ENCODE measurements around the gene IFNB1.

IFNB1 gene

DNA sequence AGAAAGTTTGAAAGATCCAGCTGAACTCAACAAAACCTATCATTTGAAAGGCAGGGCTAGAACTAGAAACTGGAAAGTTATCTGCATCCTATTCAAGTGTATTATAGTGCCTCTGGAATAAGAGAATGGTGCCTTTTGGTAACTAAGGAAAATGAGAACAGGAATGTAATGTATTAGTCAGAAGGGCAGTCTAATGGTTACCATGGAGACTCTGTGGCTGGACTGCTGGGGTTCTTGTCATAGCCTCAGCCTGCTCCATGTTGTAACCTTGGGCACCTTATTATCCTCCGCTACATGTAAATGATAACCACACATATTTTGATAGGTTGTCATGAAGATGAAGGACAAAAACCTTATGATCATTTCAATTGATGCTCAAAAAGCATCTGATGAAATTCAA is 24.6 kb upstream of the IFNB1 start:
- DNase-seq (ENCODE audit: low spot score) = no peak
- TF ChIP-seq, protein P1, sequence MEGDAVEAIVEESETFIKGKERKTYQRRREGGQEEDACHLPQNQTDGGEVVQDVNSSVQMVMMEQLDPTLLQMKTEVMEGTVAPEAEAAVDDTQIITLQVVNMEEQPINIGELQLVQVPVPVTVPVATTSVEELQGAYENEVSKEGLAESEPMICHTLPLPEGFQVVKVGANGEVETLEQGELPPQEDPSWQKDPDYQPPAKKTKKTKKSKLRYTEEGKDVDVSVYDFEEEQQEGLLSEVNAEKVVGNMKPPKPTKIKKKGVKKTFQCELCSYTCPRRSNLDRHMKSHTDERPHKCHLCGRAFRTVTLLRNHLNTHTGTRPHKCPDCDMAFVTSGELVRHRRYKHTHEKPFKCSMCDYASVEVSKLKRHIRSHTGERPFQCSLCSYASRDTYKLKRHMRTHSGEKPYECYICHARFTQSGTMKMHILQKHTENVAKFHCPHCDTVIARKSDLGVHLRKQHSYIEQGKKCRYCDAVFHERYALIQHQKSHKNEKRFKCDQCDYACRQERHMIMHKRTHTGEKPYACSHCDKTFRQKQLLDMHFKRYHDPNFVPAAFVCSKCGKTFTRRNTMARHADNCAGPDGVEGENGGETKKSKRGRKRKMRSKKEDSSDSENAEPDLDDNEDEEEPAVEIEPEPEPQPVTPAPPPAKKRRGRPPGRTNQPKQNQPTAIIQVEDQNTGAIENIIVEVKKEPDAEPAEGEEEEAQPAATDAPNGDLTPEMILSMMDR (IDR thresholded peaks at IDR 0.05; ENCODE audit: extremely low read depth, missing control alignments) = no peak

DNA sequence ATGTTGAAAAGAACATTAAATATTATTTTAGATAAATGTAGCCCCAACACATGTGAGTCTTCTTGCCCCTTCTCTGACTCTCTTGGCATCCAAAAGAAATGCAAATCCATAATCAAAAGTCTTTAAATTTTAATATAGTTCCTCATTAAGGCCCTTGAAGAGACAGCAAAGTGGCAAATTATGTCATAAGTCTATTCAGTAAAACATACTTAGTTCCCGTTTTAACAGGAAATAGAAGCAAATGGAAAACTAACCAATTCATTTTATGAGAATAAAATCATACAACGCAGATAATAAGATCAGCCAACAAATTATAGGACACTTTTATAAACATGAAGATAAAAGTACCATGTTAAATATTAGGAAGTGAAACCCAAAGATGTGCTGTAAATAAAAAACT is 20.1 kb upstream of the IFNB1 start:
- TF ChIP-seq, protein P1 (IDR thresholded peaks at IDR 0.05; ENCODE audit: extremely low read depth, missing control alignments) = no peak
- no peak for DNase-seq (ENCODE audit: low spot score)

DNA sequence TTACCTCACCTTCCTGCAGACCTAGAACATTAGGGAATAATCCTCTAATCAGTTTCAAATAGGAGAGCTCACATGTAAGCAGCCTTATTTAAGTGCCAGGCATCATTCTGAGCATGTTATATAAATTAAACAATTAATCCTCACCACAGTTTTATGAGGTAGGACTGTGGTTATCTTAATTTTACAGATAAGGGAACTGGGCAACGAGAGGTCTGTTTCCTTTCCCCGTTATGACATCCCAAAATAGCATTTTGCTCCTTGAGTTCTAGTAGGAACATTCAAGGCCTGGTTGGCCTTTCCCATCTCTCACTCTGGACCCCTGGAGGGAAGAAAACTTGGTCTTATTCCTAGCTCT is 19.1 kb upstream of the IFNB1 start:
- no peak for DNase-seq (ENCODE audit: low spot score)
- TF ChIP-seq, protein P1 (IDR thresholded peaks at IDR 0.05; ENCODE audit: extremely low read depth, missing control alignments) = no peak

DNA sequence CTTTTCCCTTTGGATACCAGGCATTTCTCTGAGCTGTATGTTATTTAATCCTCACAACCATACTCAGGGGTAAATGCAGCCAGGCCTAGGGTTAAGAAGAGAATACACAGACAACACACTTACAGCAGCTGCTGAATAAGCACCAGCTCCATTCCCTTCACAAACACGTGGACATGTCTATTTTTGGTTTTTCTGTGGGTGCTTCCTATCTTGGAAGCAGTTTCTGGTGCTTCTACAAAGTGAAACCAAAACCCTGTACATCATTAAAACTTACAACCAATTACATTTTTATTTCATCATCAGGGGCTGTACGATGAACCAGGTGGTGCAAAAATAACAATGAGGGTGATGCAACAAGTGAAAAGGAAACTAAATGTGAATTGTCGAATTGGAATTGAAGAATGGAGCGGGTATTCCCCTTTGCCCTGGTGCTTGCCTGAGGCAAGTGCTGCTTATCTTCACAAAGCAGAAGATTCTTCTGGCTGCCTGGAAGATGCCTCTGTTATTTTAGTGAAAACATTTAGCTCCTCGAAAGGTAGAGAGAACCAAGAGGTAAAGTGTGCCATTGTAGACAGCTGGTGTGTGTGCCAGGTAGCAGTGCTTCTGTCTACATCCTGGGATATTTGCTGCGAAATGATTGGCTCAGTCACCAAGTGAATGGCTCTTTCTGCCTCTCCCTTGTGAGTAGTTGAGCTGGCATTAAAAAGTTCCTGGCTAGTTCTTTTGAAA is 18.6 kb upstream of the IFNB1 start:
- DNase-seq (ENCODE audit: low spot score) = peak; percentile 47
- TF ChIP-seq, protein P1 (IDR thresholded peaks at IDR 0.05; ENCODE audit: extremely low read depth, missing control alignments) = no peak

DNA sequence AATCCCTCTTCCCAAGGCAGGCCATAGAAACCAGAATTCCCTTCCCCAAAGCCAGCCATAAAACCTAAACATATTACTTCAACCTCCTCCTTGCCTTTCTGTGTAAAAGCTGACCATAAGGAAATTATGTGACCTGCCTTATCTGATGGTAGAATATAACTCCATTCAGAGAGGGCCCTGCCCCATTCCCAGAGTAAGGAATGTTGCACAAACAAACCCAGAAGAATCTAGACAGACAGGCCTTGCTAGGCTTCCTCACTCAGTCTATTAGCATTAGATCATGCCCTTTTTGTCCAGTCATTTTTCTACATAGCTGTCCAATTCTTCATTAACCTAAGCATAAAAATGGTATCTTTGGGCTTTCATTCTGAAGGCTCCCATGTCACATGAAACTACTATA is 17.8 kb upstream of the IFNB1 start:
- TF ChIP-seq, protein P1 (IDR thresholded peaks at IDR 0.05; ENCODE audit: extremely low read depth, missing control alignments) = no peak
- no peak for DNase-seq (ENCODE audit: low spot score)

DNA sequence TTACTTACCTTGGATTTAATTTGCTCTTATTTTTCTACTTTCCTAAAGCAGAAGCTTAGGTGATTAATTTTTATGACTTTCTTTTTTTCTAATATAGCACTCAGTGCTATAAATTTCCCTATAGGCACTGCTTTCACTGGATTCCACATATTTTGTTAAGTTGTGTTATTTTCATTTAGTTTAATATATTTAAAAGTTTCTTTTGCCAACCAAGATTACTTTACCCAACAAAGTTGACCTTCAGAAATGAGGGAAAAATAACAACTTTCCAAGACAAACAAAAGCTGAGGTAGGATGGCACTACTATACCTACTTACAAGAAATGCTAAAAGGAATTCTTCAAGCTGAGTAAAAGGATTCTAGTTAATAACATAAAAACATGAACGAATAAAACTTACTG is 8.8 kb upstream of the IFNB1 start:
- TF ChIP-seq, protein P1 (IDR thresholded peaks at IDR 0.05; ENCODE audit: extremely low read depth, missing control alignments) = no peak
- DNase-seq (ENCODE audit: low spot score) = no peak

DNA sequence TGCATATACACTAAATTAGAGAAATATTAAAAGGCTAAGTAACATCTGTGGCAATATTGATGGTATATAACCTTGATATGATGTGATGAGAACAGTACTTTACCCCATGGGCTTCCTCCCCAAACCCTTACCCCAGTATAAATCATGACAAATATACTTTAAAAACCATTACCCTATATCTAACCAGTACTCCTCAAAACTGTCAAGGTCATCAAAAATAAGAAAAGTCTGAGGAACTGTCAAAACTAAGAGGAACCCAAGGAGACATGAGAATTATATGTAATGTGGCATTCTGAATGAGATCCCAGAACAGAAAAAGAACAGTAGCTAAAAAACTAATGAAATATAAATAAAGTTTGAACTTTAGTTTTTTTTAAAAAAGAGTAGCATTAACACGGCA is 7.3 kb upstream of the IFNB1 start:
- DNase-seq (ENCODE audit: low spot score) = no peak
- TF ChIP-seq, protein P1 (IDR thresholded peaks at IDR 0.05; ENCODE audit: extremely low read depth, missing control alignments) = no peak
